H1 (cell line): ENCODE measurements around the gene ARRDC1. TPM values are rescaled to one million over a fixed set of nuclear protein-coding genes. Genes with fewer than 3 reads are reported as not detected.

Experiments used
- CTCF ChIA-PET: fragments of 300-600 bp; sonication (Branson Sonifier 250); formaldehyde crosslinking; loops from one replicate; lab custom pipeline; 2021; ENCODE audit not compliant: partially characterized antibody; lab: Charles Lee
- POLR2A ChIA-PET: fragments of 300-600 bp; sonication (Branson Sonifier 250); formaldehyde crosslinking; loops from one replicate; lab custom pipeline; 2021; ENCODE audit warnings: inconsistent platforms; ENCODE audit not compliant: partially characterized antibody; lab: Charles Lee
- DNase-seq, 2 experiments: peaks; one replicate each; pipeline versions ENCODE4 v3.0.0 to v3.0.0-alpha.2; 2010 to 2022; ENCODE audit warnings: low spot score in 2 of 2, low read depth in 1 of 2, mixed read lengths in 1 of 2
- FAIRE-seq: peaks from 2 replicates; lab custom pipeline; 2011; peaks lifted over from hg19 to GRCh38; lab: Jason Lieb, UNC
- H2AFZ ChIP-seq: 2 replicates; pipeline ENCODE4 v1.8.1; 2012; ENCODE audit warnings: low read length, inconsistent platforms
- H2AK5ac ChIP-seq: 2 replicates; pipeline ENCODE4 v1.6.1; 2013; ENCODE audit warnings: low read depth, low read length
- H2BK120ac ChIP-seq: replicated peaks from 2 replicates; pipeline ENCODE3; 2013; ENCODE audit warnings: low read depth, low read length, inconsistent platforms
- H2BK12ac ChIP-seq: 2 replicates; pipeline ENCODE4 v1.6.1; 2013; ENCODE audit warnings: low read depth, low read length
- H2BK15ac ChIP-seq: 2 replicates; pipeline ENCODE4 v1.6.1; 2013; ENCODE audit warnings: low read length
- H2BK20ac ChIP-seq: 2 replicates; pipeline ENCODE4 v1.6.1; 2013; ENCODE audit warnings: low read length
- H2BK5ac ChIP-seq: 2 replicates; pipeline ENCODE4 v1.6.1; 2013; ENCODE audit warnings: low read depth, low read length
- H3K14ac ChIP-seq: 2 replicates; pipeline ENCODE4 v1.6.1; 2013; ENCODE audit warnings: inconsistent platforms; ENCODE audit not compliant: insufficient read length
- H3K18ac ChIP-seq: 2 replicates; pipeline ENCODE4 v1.6.1; 2013; ENCODE audit warnings: low read length; ENCODE audit errors: extremely low read depth
- H3K23ac ChIP-seq: 2 replicates; pipeline ENCODE4 v1.6.1; 2013; ENCODE audit warnings: inconsistent platforms; ENCODE audit not compliant: insufficient read length
- H3K23me2 ChIP-seq: 2 replicates; pipeline ENCODE4 v1.6.1; 2013; ENCODE audit warnings: low read depth, low read length
- H3K27ac ChIP-seq: 2 replicates; pipeline ENCODE4 v1.6.1; 2011; ENCODE audit warnings: low read depth, low read length, inconsistent platforms
- H3K27me3 ChIP-seq, 4 experiments: replicated peaks in 1 of 4; 1 replicate in 1 of 4; 2 replicates in 3 of 4; pipeline versions ENCODE4 v1.6.1 to v1.8.1; 2011 to 2013; ENCODE audit warnings: low read length in 3 of 4, mild to moderate bottlenecking in 3 of 4, inconsistent platforms in 2 of 4, mixed read lengths in 2 of 4, moderate library complexity in 1 of 4; ENCODE audit not compliant: control insufficient read depth in 3 of 4, insufficient read depth in 3 of 4; ENCODE audit errors: extremely low read depth in 1 of 4
- H3K36me3 ChIP-seq, 4 experiments: 2 replicates each; pipeline versions ENCODE4 v1.6.1 to v1.8.1; 2011 to 2013; ENCODE audit warnings: mild to moderate bottlenecking in 4 of 4, low read length in 3 of 4, moderate library complexity in 2 of 4, control low read depth in 1 of 4, inconsistent platforms in 1 of 4; ENCODE audit not compliant: insufficient read depth in 4 of 4, control insufficient read depth in 2 of 4
- H3K4ac ChIP-seq: replicated peaks from 2 replicates; pipeline ENCODE3; 2013; ENCODE audit warnings: low read length, low read depth, mixed read lengths, inconsistent platforms; ENCODE audit not compliant: insufficient read length
- H3K4me1 ChIP-seq, 4 experiments: replicated peaks in 1 of 4; 1 replicate in 1 of 4; 2 replicates in 3 of 4; pipeline versions ENCODE4 v1.6.1 to v1.8.1; 2011 to 2013; ENCODE audit warnings: low read length in 3 of 4, inconsistent platforms in 2 of 4, mixed read lengths in 1 of 4; ENCODE audit not compliant: insufficient read depth in 4 of 4, control insufficient read depth in 3 of 4
- H3K4me2 ChIP-seq, 2 experiments: 2 replicates each; pipeline versions ENCODE4 v1.6.1 to v1.8.1; 2011 to 2013; ENCODE audit warnings: low read depth in 2 of 2, low read length in 2 of 2, control low read depth in 1 of 2, inconsistent platforms in 1 of 2, mild to moderate bottlenecking in 1 of 2; ENCODE audit not compliant: insufficient read depth in 1 of 2
- H3K4me3 ChIP-seq, 4 experiments: fragments of 200-600, 300-600 bp in 1 of 4; sonication (generic), shearing (Covaris generic), sonication (Bioruptor Twin) in 1 of 4; 2 replicates each; pipeline versions ENCODE4 v1.5.1 to v1.8.1; 2011 to 2016; ENCODE audit warnings: low read length in 4 of 4, low read depth in 3 of 4, control low read depth in 2 of 4, inconsistent platforms in 2 of 4, mild to moderate bottlenecking in 2 of 4, mixed read lengths in 1 of 4, moderate library complexity in 1 of 4; ENCODE audit not compliant: insufficient read depth in 2 of 4; ENCODE audit errors: extremely low read depth in 1 of 4
- H3K56ac ChIP-seq: replicated peaks from 2 replicates; pipeline ENCODE3; 2013; ENCODE audit warnings: low read depth, mild to moderate bottlenecking, mixed read lengths, low read length, inconsistent platforms; ENCODE audit not compliant: insufficient read length
- H3K79me1 ChIP-seq: 2 replicates; pipeline ENCODE4 v1.6.1; 2013; ENCODE audit warnings: low read depth, low read length, control low read depth
- H3K79me2 ChIP-seq, 2 experiments: 2 replicates each; pipeline versions ENCODE4 v1.6.1 to v1.8.1; 2012 to 2013; ENCODE audit warnings: low read length in 2 of 2, mild to moderate bottlenecking in 2 of 2, inconsistent platforms in 1 of 2; ENCODE audit not compliant: insufficient read depth in 2 of 2, control insufficient read depth in 1 of 2
- H3K9ac ChIP-seq, 4 experiments: replicated peaks in 1 of 4; 1 replicate in 1 of 4; 2 replicates in 3 of 4; pipeline versions ENCODE4 v1.6.1 to v1.8.1; 2011 to 2013; ENCODE audit warnings: low read depth in 3 of 4, low read length in 3 of 4, control low read depth in 2 of 4, mild to moderate bottlenecking in 2 of 4, moderate library complexity in 2 of 4, inconsistent platforms in 1 of 4; ENCODE audit errors: extremely low read depth in 1 of 4
- H3K9me3 ChIP-seq, 2 experiments: 2 replicates each; pipeline versions ENCODE4 v1.6.1 to v1.8.1; 2012 to 2013; ENCODE audit warnings: mild to moderate bottlenecking in 2 of 2, moderate library complexity in 2 of 2, control low read depth in 1 of 2, inconsistent platforms in 1 of 2, low read depth in 1 of 2, low read length in 1 of 2, mixed read lengths in 1 of 2; ENCODE audit not compliant: insufficient read depth in 2 of 2
- H4K20me1 ChIP-seq, 2 experiments: replicated peaks in 1 of 2; 2 replicates each; pipeline versions ENCODE3 to v1.8.1; 2011 to 2013; ENCODE audit warnings: inconsistent platforms in 2 of 2, low read length in 2 of 2, mild to moderate bottlenecking in 1 of 2; ENCODE audit not compliant: insufficient read depth in 2 of 2, control insufficient read depth in 1 of 2
- H4K5ac ChIP-seq: 2 replicates; pipeline ENCODE4 v1.6.1; 2013; ENCODE audit warnings: low read length, low read depth, mixed read lengths, inconsistent platforms; ENCODE audit not compliant: insufficient read length
- H4K8ac ChIP-seq: 2 replicates; pipeline ENCODE4 v1.8.0; 2013; ENCODE audit warnings: mild to moderate bottlenecking, moderate library complexity, low read length, inconsistent platforms; ENCODE audit not compliant: insufficient read depth; ENCODE audit errors: extremely low read depth
- H4K91ac ChIP-seq: replicated peaks from 2 replicates; pipeline ENCODE3; 2013; ENCODE audit warnings: low read length, mixed read lengths, inconsistent platforms; ENCODE audit not compliant: insufficient read length
- POLR2AphosphoS5 ChIP-seq: IDR thresholded peaks from 2 replicates; pipeline ENCODE4 v1.6.1; 2011; ENCODE audit warnings: low read depth, low read length
- WGBS, 2 experiments: shearing (Covaris generic) in 1 of 2; methylation state at CpG; one replicate each; pipeline versions ENCODE4 v1.1.6 to v1.1.7; 2013 to 2015; ENCODE audit warnings: low lambda C conversion rate in 2 of 2, mixed read lengths in 2 of 2, inconsistent platforms in 1 of 2, low coverage in 1 of 2, missing lambda C conversion rate in 1 of 2; ENCODE audit not compliant: insufficient replicate concordance in 2 of 2, insufficient coverage in 1 of 2, insufficient read length in 1 of 2; ENCODE audit errors: extremely low coverage in 1 of 2, missing lambda C conversion rate in 1 of 2; 5-methylcytosine and 5-hydroxymethylcytosine counted together
- polyA plus RNA-seq, 7 experiments: library from polyadenylated mRNA; depleted of rRNA in 3 of 7; stranded (reverse) in 5 of 7; unstranded in 2 of 7; fragments of >200 nt in 5 of 7; fragments of 200-250 nt in 2 of 7; gene quantifications; 1 replicate in 5 of 7; 2 replicates in 1 of 7; 4 replicates in 1 of 7; pipeline versions ENCODE4 v1.2.1 to v1.2.3, GENCODE V29; 2011 to 2013; ENCODE audit warnings: missing spikeins in 2 of 7, mixed read lengths in 2 of 7
- total RNA-seq: library from RNA; stranded (reverse); fragmentation: NEBNext Ultra II Directional; extraction: Animal tissue kit (Norgen Biotek cat#: 25700); gene quantifications from 2 replicates; pipeline ENCODE4 v1.2.1, GENCODE V29; 2021

Gene ARRDC1
- total and polyA plus RNA-seq, 2 of the 8 experiments (the other 6 are each of a cell fraction or from before 2014, with no cell fraction given): 22.0 to 58.4 TPM

- no peak overlapping the region for H2BK20ac ChIP-seq
- H3K36me3 ChIP-seq: peaks cover 0 to 13% (median 0%) of the 10 kb centered on the region in 4 experiments; a peak in 2 of 8 replicates
- H3K18ac ChIP-seq: no peak overlapping the region
- no peak overlapping the region for H2BK120ac ChIP-seq
- H3K4me3 ChIP-seq: no peak overlapping the region
- no peak overlapping the region for H3K23ac ChIP-seq
- H2BK12ac ChIP-seq: no peak overlapping the region
- no peak overlapping the region for H2AFZ ChIP-seq
- FAIRE-seq (no peak), DNase-seq (no peak)
- H4K91ac ChIP-seq: no peak overlapping the region
- no peak overlapping the region for H3K4ac ChIP-seq
- CTCF ChIA-PET: interaction anchor here (0.6 to 1.3 kb wide), 4 partner anchors 14 to 103 kb away, joined by 3 to 5 read pairs (median 4); no protein-coding TSS in a partner anchor
- H3K14ac ChIP-seq: no peak overlapping the region
- no peak overlapping the region for H3K27ac ChIP-seq
- H3K27me3 ChIP-seq: no peaks in the 10 kb centered on the region
- H3K79me1 ChIP-seq: peaks cover 29% of the 10 kb centered on the region
- POLR2A ChIA-PET: interaction anchor here (1.1 to 2.2 kb wide), 2 partner anchors 17 to 25 kb away, joined by 3 to 6 read pairs; partner anchors contain the start of gene EHMT1
- H3K9ac ChIP-seq: no peak overlapping the region
- TF ChIP-seq POLR2AphosphoS5: no peak
- H3K23me2 ChIP-seq: no peaks in the 10 kb centered on the region
- H3K56ac ChIP-seq: no peak overlapping the region
- peaks cover 17 to 30% of the 10 kb centered on the region in 2 experiments for H4K20me1 ChIP-seq
- H3K4me1 ChIP-seq: peaks cover 0 to 3% (median 0%) of the 10 kb centered on the region in 4 experiments; a peak in 1 of 7 replicates
- H2AK5ac ChIP-seq: no peak overlapping the region
- 0 out of 4 replicates have a peak, but pooled peaks cover 0 to 2% of the 10 kb centered on the region in 2 experiments for H3K9me3 ChIP-seq
- peaks cover 18 to 96% of the 10 kb centered on the region in 2 experiments for H3K79me2 ChIP-seq
- H2BK5ac ChIP-seq: no peak overlapping the region
- H4K8ac ChIP-seq: peak overlapping the region; percentile 15; the same call in 1 of the 2 replicates
- WGBS, 2 experiments: 95% methylated on average over 14 of the region's 14 CpGs; no CpG with 5 or more reads in 1 of the 2 experiments
- no peak overlapping the region for H4K5ac ChIP-seq
- no peak overlapping the region for H3K4me2 ChIP-seq
- H2BK15ac ChIP-seq: no peak overlapping the region
These were observed 38.4 kb downstream of the ARRDC1 start for GRCh38 chr9:137643921-137644320.
